G401 (cell line): Measurements from ENCODE around the gene NFKBIE. TPM values are rescaled to one million over a fixed set of nuclear protein-coding genes. Genes with fewer than 3 reads are reported as not detected.
A peak's percentile ranks its signal among the peaks of the same experiment; 100 is the strongest.

Source experiments
- DNase-seq: peaks from one replicate; pipeline ENCODE4 v3.0.0-alpha.2; 2015; ENCODE audit warnings: low spot score
- in situ Hi-C: cut with HindIII; loops from 2 replicates; pipeline ENCODE4 v1.10.0; 2016; ENCODE audit warnings: low sequenced_read_pairs, mixed read lengths
- total RNA-seq: library from RNA; depleted of rRNA; stranded (reverse); fragments of >200 nt; shearing (Covaris generic); gene quantifications from 2 replicates; pipeline ENCODE4 v1.2.3, GENCODE V29; 2014

Gene NFKBIE
- total RNA-seq, 1 experiment from 2014 or later: 27.7 TPM

DNA sequence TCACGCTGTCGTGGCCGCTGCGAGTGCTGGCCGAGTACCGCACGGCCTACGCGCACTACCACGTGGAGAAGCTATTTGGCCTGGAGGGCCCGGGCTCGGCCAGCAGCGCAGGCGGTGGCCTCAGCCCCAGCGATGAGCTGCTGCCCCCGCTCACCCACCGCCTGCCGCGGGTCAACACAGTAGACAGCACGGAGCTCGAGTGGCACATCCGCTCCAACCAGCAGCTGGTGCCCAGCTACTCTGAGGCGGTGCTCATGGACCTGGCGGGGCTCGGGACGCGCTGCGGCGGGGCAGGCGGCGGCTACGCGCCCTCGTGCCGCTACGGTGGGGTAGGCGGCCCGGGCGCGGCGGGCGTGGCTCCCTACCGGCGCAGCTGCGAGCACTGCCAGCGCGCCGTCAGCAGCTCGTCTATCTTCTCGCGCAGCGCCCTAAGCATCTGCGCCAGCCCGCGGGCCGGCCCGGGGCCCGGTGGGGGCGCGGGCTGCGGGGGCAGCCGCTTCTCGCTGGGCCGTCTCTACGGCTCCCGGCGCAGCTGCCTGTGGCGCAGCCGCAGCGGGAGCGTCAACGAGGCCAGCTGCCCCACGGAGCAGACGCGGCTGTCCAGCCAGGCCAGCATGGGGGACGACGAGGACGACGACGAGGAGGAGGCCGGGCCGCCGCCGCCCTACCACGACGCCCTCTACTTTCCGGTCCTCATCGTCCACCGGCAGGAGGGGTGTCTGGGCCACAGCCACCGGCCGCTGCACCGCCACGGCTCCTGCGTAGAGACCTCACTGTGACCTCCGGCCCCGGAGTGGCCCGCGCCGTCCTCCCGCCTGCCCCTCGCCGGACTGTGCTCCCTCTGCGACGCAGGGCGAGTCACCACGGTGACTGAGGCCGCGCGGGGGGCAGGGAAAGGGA, 10.6 kb upstream of the NFKBIE start:
- DNase-seq: no peak
- in situ Hi-C loops: no loop called here

DNA sequence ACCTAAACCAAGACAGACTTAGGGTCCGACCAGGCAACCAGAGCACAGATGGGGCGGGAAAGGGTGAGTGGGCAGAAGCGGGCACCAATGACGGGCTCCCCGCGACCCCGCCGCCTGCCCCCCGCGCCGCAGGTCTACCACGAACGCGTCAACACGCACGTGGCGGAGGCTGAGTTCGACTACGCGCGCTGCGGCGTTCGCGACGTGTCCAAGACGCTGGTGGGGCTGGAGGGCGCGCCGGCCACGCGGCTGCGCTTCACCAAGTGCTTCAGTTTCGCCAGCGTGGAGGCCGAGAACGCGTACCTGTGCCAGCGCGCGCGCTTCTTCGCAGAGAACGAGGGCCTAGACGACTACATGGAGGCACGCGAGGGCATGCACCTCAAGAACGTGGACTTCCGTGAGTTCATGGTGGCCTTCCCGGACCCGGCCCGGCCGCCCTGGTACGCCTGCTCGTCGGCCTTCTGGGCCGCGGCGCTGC, 10.0 kb upstream of the NFKBIE start:
- in situ Hi-C loops: no loop called here
- no peak for DNase-seq

DNA sequence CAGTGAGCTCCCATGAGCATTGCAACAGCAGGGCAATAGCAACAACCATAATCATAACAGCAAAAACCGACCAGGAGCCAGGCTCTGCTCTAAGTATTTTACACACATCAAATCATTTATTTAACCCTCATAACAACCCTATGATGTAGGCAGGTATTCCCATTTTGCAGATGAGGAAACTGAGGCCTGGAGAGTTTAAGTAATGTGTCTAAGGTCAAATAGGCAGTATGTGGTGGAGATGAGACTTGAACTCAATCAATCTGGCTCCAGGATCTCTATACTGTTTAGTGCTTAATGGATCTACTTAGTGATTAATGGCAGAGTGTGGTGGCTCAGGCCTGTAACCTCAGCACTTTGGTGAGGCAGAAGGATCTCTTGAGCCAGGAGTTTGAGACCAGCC, 8.3 kb upstream of the NFKBIE start:
- in situ Hi-C loops: no loop called here
- DNase-seq: no peak

DNA sequence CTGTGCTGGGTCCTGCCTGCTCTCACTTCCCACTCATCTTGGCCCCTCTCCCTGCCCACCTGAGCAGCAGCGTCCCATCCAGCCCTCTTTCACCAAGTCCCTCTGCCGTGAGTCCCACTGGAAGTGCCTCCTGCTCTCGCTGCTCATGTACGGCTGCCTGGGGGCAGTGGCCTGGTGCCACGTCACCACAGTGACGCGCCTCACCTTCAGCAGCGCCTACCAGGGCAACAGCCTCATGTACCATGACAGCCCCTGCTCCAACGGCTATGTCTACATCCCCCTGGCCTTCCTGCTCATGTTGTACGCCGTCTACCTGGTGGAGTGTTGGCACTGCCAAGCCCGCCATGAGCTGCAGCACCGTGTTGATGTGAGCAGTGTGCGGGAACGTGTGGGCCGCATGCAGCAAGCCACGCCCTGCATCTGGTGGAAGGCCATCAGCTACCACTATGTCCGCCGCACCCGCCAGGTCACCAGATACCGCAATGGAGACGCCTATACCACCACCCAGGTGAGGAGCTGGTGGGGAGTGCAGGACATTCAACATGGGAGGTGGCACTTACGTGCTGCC, 7.7 kb upstream of the NFKBIE start:
- in situ Hi-C loops: no loop called here
- peak; percentile 81 for DNase-seq

DNA sequence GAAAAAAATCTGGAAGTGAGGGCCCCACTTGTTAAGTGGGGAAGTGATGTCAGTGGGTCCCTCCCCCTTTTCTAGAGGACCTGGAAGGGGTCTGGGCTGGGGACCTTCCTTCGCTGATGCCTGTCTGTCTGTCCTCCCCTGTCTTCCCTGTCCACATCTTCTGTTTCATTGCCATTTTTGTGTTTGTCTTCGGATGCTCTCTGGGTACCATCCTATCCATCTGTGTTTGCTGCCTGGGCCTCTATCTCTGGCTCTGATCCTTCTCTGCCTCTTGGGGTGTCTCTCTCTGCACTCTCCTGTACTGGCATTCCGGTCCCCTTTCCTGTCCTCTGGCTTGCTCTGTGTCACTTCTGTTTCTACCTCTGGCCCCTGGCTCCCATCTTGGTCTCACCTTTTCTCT, 7.2 kb upstream of the NFKBIE start:
- in situ Hi-C loops: no loop called here
- DNase-seq: no peak

DNA sequence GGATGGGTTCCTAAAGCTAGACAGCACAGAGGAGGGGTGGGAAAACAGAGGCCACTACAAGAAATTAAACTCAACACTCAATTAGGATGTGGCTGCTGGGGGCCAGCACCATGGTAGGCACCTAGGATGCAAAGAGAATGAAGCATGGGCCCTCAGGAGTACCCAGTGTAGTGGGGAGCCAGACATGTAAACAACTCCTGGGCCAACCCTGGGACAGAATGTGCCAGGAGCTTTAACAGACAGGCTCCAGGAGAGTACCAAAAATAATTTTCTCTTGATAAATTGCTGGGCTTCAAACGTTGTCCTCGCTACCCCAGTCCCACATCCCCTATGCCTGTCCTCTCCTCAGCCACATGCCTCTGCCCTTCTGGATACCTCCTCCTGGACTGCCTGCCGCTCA, 6.6 kb upstream of the NFKBIE start:
- in situ Hi-C loops: no loop called here
- DNase-seq: peak; percentile 83

DNA sequence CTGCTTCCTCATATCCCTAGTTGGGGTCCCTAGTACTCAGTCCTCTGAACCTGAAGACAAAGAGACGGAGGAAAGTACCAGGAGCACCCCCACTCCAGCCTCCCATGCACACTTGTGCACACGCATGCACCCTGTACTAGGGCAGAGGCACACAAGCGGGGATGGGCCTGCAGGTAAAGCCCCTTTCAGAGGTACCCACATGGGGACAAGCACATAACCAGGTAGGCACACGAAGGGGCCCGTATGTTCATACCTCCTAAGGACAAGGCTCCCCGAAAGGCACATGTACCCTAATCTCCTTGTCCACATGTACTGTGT, 6.0 kb upstream of the NFKBIE start:
- in situ Hi-C loops: no loop called here
- no peak for DNase-seq

DNA sequence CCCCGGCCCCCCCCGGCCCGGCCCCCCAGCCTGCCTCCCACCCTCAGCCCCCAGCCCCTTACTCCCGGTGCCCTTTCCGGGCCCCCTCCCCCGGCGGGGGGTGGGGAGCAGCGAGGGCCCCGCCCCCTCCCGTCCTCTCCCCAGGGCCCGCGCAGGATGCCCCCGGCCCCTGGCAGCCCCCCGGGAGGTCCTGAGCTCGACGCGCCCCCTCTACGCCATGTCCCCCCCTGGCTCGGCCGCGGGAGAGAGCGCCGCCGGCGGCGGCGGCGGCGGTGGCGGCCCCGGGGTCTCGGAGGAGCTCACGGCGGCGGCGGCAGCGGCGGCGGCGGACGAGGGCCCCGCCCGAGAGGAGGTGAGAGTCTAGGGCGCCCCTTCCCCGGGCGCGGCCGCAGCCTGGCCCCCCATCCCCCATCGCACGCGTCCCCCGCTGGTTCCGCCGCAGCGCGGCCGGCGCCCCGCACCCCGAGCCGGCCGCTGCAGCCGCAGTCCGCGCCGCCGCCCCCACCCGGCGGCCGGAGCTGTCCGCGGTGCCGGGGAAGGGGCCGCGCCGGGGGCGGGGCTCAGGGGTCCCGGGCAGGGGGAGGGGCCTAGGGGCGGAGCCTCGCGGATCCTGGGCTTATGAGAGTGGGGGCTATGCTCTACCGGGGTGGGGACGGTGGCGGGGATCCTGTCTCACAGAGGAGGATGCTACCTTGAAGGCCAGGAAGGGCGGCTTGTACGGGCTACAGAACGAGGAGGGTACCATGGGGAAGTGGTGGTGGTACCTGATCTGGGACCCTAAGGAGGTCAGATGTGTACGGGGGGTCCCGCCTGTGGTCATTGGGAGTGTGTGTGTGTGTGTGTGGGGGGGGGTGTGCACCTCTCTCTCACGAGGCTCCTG, 5.4 kb upstream of the NFKBIE start:
- no peak for DNase-seq
- in situ Hi-C loops: no loop called here

DNA sequence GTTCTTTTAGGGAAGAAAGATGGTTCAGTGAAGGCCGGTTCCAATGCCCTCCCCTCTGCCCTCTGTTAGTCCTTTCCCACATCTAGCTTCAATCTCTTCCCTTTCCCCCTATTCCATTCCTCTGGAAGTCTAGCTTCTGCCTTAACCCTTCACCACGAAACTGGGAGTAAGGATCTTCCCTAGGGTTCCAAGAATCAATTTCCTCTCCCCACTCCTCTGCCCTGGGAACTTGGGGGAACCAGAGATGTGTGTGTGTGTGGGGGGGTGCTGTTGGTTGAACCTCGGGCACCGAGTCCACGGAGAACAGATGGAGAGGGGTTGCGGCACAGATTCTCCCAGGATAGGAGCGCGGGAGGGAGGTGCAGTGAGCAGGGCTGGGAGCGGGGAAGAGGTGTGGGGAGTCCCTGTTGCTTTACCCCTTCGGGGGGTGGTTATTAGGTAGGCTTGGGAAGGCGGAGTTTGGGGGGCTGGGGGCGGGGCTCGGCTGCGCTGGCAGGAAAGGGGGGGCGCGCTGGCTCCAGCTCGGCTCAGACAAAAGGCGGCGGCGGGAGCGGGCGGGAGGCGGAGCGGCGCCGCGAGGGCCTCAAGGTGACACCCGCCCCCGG, 4.7 kb upstream of the NFKBIE start, which contains the start of gene TMEM151B:
Gene TMEM151B (plus strand): TSS at position 530 of the 605 bp plus-strand sequence. CDS start 293 bp downstream, outside the sequence.
- peak; percentile 89 for DNase-seq
- in situ Hi-C loops: no loop called here

DNA sequence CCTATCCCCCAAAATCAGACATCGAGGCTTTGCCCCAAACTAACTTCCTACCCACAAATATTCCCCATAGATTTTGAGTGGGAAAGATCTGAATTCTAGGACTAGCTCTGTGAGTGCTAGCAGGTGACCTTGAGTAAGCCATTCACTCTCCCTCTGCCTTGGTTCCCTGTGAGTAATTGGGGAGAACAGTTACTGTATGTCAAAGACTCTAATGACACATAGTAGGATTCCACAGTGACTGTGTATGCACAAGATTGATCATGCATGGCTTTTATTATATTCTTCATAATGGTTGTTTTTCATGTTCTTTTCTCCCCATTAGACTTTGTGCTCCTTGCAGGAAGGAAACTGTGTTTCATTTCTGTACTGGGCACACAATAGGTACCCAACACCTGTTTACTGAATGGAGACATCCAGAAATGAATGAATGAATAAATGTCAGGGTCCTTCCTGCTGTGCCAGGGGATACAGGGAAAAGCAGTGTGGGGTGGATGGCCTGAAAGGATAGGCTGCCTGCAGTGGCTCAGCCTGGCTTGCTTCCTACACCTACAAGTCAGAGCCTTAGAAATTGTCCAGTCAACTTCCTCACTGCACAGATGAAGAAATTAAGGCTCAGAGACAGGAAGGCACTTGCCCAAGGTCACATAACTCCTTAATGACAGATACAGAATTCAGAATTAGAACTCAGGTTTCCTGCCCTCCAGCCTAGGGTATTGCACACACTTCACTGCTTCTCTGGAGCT, 4.0 kb upstream of the NFKBIE start:
- DNase-seq: no peak
- in situ Hi-C loops: no loop called here

DNA sequence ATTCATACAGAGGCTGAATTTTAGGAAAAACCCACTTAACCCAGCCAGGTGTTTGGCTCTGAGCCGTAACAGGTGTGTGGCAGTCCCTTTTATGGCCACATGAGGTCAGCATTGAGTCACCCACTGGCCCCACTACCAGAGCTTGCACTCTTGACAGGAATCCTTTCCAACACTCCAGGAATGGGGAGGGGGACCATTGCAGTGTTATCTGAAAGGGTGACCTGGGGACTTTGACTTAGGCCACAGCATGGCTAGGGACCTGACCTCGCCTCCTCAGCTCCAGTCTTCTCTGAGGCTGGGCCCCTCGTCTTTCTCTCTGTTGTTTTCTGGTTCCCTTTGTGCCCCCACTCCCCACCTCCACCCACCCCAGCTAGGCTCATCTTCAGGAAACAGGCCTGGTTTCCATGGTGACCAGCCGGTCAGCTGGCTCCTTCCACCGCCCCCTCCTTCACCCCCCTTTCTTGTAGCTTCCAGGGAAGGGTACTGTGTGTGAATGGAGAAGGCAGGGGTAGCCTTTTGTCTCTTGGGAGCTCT, 2.8 kb upstream of the NFKBIE start:
- DNase-seq: peak; percentile 80
- in situ Hi-C loops: no loop called here

DNA sequence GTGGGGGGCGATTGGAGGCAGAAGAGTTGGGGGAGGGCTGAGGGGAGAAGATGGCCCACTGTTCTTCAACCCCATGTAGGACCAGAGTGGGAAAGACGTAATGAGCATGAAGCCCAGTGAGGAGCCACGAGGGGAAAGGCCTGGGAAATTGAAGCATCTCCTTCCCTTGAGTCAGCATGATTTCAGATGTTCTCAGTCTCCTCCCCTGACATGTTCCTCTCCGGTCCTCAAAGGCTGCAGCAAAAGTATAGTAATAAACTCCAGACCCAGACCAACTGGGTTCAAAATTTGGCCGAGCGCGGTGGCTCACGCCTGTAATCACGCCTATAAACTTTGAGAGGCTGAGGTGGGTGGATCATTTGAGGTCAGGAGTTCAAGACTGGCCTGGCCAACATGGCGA, 1.9 kb upstream of the NFKBIE start:
- in situ Hi-C loops: no loop called here

DNA sequence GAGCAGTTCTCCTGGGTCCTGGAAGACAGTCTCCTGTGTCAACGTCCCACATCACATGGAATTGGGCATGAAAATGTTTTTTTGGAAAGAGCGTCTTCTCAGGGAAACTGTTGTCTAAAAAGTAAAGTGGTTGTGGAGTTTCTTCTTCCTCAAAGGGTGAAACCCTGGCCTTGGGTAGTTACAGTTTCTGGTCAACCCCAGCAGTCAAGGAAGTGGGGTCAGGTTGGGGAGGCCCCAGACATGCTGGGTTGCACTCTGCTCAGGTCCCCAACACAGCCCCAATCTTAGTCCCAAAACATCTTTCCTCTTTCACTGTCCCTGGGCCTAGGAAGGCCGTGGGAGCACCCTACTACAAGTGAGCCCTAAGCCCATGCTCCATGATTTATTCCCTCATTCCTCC, 996 bp upstream of the NFKBIE start:
- DNase-seq: no peak
- in situ Hi-C loops: no loop called here

More for the DNA sequence above, 1.9 kb upstream of the NFKBIE start:
- DNase-seq: no peak

DNA sequence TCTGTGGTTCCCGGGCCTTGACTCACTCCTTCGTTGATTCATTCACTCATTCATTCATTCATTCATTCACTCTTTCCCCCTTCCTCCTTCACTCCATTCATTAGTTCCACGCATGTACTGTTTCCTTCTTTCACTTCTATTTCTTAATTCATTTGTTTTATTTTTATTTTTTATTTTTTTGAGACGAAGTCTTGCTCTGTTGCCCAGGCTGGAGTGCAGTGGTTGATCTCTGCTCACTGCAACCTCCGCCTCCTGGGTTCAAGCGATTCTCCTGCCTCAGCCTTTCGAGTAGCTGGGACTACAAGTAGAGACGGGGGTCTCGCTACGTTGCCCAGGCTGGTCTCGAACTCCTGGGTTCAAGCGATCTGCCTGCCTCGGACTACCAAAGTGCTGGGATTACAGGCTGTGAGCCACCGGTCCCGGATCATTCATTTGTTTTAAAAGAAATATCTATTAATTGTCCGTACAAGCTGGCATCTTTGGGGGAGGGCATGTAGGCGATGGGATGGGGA, 427 bp upstream of the NFKBIE start:
- in situ Hi-C loops: no loop called here
- no peak for DNase-seq

DNA sequence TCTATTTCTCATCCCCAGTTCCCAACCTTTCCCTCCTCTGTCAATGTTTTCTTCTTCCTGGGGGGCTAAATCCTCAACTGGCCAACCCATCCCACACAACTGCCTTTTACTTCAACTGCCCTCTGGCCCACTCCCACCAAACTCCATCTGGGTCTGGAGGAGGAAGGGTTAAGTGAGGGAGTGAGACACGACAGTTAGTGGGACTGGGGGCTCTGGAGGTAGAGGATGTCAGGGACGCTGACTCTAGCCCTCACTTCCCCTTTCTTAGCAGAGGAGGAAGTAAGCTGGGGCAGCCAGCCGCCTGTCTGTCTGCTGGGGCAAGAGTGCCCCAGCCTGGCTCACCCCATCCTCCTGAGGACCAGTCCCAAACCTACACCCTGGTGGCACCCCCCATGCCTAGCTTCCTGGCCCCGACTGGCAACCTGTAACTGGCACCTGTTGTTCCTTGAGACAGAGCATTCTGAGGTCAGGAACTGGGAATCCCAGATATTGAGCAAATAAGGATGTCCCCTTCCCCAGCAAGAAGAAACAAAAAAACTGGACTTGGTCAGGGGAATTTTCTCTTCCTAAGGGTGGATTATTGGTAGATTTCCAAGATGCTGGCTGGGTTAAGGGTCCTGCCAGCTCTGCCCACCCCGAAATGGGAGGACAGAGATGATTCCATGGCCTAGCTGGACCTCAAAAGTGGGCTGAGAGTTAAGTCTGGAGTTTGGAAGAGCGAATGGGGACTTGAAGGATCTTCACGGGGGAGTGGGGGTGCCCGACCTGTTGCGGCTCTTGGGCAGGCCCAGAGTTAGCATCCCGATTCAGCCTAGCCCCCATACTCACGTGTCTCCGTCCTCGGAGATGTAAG, 971 bp downstream of the NFKBIE start:
- in situ Hi-C loops: no loop called here
- no peak for DNase-seq

DNA sequence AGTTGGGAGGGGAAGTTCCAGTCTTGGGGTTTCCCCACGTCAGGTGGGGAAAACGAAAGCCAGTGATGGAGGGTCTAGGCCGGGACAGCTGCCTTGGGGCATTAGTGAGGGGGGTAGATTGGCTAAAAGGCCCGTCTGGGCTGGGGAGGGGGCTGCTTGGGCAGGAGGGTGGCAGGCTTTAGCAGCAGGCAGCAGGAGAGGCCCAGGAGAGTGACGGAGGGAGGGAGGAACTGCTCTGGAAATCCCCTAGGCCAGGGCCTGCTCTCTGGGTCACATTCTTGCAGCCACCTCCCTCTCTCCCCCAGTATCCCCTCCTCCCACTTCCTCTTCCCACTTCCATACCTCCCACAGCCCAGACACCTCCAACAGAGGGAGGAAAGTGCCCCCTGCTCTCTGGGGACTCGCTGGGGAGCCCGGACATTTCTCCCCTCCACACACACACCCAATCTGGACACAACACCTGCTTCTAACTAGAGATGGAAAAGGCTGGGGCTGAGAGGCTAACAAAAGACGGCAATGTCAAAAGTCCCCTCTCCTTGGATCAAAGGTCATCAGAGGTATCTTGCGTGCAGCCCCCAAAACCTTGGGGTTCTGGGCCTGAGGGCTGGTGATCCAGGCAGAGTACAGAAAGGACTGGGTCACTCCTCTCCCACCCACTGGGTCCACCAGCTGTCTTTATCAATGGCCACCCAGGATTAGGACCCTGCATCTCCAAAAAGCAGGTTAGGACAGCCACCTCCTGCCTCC, 1.8 kb downstream of the NFKBIE start:
- in situ Hi-C loops: no loop called here
- no peak for DNase-seq
